ENCODE measurements around the gene SYT7. TPM values are rescaled to one million over a fixed set of nuclear protein-coding genes. Genes with fewer than 3 reads are reported as not detected.

The SYT7 gene
- total RNA-seq, 1 experiment from 2014 or later = 0.69 TPM

- in situ Hi-C loops (cut with HindIII; ENCODE audit: low pct_unique_long_range_greater_than_20kb, low sequenced_read_pairs) = no loop called here
- no peak for DNase-seq (ENCODE audit: low read depth, low spot score)
Measured at GRCh38 chr11:61515686-61516085, 65.2 kb downstream of the SYT7 start.

- in situ Hi-C loops (cut with HindIII; ENCODE audit: low pct_unique_long_range_greater_than_20kb, low sequenced_read_pairs) = no loop called here
- peak; percentile 37 for DNase-seq (ENCODE audit: low read depth, low spot score)
Measured at GRCh38 chr11:61514050-61514917, 66.6 kb downstream of the SYT7 start.

- DNase-seq (ENCODE audit: low read depth, low spot score) = no peak
- in situ Hi-C loops (cut with HindIII; ENCODE audit: low pct_unique_long_range_greater_than_20kb, low sequenced_read_pairs) = no loop called here
Measured at GRCh38 chr11:61513143-61513765, 67.6 kb downstream of the SYT7 start.

GRCh38 chr11:61512435-61512834, 68.4 kb downstream of the SYT7 start:
- DNase-seq (ENCODE audit: low read depth, low spot score) = no peak
- in situ Hi-C loops (cut with HindIII; ENCODE audit: low pct_unique_long_range_greater_than_20kb, low sequenced_read_pairs) = no loop called here

GRCh38 chr11:61511383-61511782, 69.5 kb downstream of the SYT7 start:
- no peak for DNase-seq (ENCODE audit: low read depth, low spot score)
- in situ Hi-C loops (cut with HindIII; ENCODE audit: low pct_unique_long_range_greater_than_20kb, low sequenced_read_pairs) = no loop called here

GRCh38 chr11:61510974-61511373, 69.9 kb downstream of the SYT7 start:
- DNase-seq (ENCODE audit: low read depth, low spot score) = no peak
- in situ Hi-C loops (cut with HindIII; ENCODE audit: low pct_unique_long_range_greater_than_20kb, low sequenced_read_pairs) = no loop called here

GRCh38 chr11:61510166-61510919, 70.5 kb downstream of the SYT7 start:
- no peak for DNase-seq (ENCODE audit: low read depth, low spot score)
- in situ Hi-C loops (cut with HindIII; ENCODE audit: low pct_unique_long_range_greater_than_20kb, low sequenced_read_pairs) = no loop called here

GRCh38 chr11:61509043-61510029, 71.5 kb downstream of the SYT7 start:
- in situ Hi-C loops (cut with HindIII; ENCODE audit: low pct_unique_long_range_greater_than_20kb, low sequenced_read_pairs) = no loop called here
- DNase-seq (ENCODE audit: low read depth, low spot score) = no peak

- no peak for DNase-seq (ENCODE audit: low read depth, low spot score)
- in situ Hi-C loops (cut with HindIII; ENCODE audit: low pct_unique_long_range_greater_than_20kb, low sequenced_read_pairs) = no loop called here
Measured at GRCh38 chr11:61507962-61508861, 72.7 kb downstream of the SYT7 start, which contains the start of gene LRRC10B. Gene LRRC10B, plus strand, starts transcription at chr11:61508749. Its CDS starts 250 bp downstream, at chr11:61508999.

GRCh38 chr11:61507012-61507768, 73.7 kb downstream of the SYT7 start:
- in situ Hi-C loops (cut with HindIII; ENCODE audit: low pct_unique_long_range_greater_than_20kb, low sequenced_read_pairs) = no loop called here
- peak; percentile 21 for DNase-seq (ENCODE audit: low read depth, low spot score)

- in situ Hi-C loops (cut with HindIII; ENCODE audit: low pct_unique_long_range_greater_than_20kb, low sequenced_read_pairs) = no loop called here
Measured at GRCh38 chr11:61505640-61506155, 75.2 kb downstream of the SYT7 start.

GRCh38 chr11:61505106-61505505, 75.8 kb downstream of the SYT7 start:
- no peak for DNase-seq (ENCODE audit: low read depth, low spot score)
- in situ Hi-C loops (cut with HindIII; ENCODE audit: low pct_unique_long_range_greater_than_20kb, low sequenced_read_pairs) = no loop called here

More at GRCh38 chr11:61505640-61506155, 75.2 kb downstream of the SYT7 start:
- no peak for DNase-seq (ENCODE audit: low read depth, low spot score)

GRCh38 chr11:61503135-61503770, 77.6 kb downstream of the SYT7 start:
- DNase-seq (ENCODE audit: low read depth, low spot score) = no peak
- in situ Hi-C loops (cut with HindIII; ENCODE audit: low pct_unique_long_range_greater_than_20kb, low sequenced_read_pairs) = no loop called here

- in situ Hi-C loops (cut with HindIII; ENCODE audit: low pct_unique_long_range_greater_than_20kb, low sequenced_read_pairs) = no loop called here
- no peak for DNase-seq (ENCODE audit: low read depth, low spot score)
Measured at GRCh38 chr11:61502522-61502921, 78.4 kb downstream of the SYT7 start.

Data from SK-MEL-5 (cell line).